Right lobe of liver (tissue), 4 donors: ENCODE data around the gene PIH1D2.

Experiments
- POLR2A ChIP-seq: fragments of 450-650 bp; IDR thresholded peaks from one replicate; pipeline ENCODE4 v1.6.1; 2017; ENCODE audit warnings: antibody characterized with exemption, mild to moderate bottlenecking
- TF ChIP-seq, protein P1 (sequence below), 4 donors: fragments of 200-600 bp in 3 of 4; fragments of 450-650 bp in 1 of 4; IDR thresholded peaks; one replicate each; pipeline versions ENCODE4 v1.5.1 to v1.8.0; 2016 to 2022; ENCODE audit warnings: antibody characterized with exemption in 4 of 4, mild to moderate bottlenecking in 2 of 4
- donor health status: DM: no; HTN: no; CAD: no.
- donor health status: DM: no; HTN: no; CAD: no.
- donor health status: DM: no; HTN: yes; CAD: no.

GRCh38 chr11:112044961-112045360 is 28.9 kb downstream of the PIH1D2 start:
- TF ChIP-seq, protein P1, sequence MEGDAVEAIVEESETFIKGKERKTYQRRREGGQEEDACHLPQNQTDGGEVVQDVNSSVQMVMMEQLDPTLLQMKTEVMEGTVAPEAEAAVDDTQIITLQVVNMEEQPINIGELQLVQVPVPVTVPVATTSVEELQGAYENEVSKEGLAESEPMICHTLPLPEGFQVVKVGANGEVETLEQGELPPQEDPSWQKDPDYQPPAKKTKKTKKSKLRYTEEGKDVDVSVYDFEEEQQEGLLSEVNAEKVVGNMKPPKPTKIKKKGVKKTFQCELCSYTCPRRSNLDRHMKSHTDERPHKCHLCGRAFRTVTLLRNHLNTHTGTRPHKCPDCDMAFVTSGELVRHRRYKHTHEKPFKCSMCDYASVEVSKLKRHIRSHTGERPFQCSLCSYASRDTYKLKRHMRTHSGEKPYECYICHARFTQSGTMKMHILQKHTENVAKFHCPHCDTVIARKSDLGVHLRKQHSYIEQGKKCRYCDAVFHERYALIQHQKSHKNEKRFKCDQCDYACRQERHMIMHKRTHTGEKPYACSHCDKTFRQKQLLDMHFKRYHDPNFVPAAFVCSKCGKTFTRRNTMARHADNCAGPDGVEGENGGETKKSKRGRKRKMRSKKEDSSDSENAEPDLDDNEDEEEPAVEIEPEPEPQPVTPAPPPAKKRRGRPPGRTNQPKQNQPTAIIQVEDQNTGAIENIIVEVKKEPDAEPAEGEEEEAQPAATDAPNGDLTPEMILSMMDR (IDR thresholded peaks at IDR 0.05), result no peak
- no peak for TF ChIP-seq POLR2A
